NCI-H2227 (cell line): ENCODE results near the gene GATAD2B.
"Not testable (repeated sequence)": the region's sequence is repeated elsewhere in the genome, so short reads cannot be mapped to it uniquely, and the experiment has no call there.

Experiments used
- DNase-seq: peaks from one replicate; lab custom pipeline; 2025; ENCODE audit not compliant: unreplicated experiment; lab: John Stamatoyannopoulos, UW

The GATAD2B gene

DNA sequence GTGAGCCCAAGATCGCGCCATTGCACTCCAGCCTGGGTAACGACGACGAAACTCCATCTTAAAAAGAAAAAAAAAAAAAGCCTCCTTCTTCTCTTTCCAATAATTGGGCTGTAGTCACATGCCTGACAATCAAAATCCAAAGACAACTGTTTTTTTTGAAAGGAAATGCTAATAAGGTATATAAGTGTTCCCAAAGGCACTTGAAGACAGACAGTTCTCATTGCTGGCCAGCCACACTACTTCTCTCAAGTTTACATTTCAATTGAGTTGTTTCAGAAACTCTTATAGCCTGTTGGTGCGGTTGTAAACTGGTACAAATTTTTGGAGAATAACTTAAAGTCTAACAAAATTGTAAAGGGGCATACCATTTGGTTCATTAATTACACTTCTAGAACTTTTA, 23.3 kb downstream of the GATAD2B start:
- DNase-seq, result no peak

DNA sequence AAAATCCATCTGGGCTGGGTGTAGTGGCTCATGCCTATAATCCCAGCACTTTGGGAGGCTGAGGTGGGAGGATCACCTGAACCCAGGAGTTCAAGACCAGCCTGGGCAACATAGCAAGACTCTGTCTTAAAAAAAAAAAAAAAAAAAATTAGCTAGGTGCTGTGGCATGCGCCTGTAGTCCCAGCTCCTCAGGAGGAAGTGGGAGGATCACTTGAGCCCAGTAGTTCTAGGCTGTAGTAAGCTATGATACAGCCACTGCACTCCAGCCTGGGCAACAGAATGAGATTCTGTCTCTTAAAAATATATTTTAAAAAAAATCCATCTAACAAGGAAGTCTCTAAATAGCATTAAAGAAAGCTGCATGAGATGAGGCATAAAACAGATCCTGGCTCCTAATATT, 26.9 kb downstream of the GATAD2B start:
- DNase-seq, result not testable (repeated sequence)

DNA sequence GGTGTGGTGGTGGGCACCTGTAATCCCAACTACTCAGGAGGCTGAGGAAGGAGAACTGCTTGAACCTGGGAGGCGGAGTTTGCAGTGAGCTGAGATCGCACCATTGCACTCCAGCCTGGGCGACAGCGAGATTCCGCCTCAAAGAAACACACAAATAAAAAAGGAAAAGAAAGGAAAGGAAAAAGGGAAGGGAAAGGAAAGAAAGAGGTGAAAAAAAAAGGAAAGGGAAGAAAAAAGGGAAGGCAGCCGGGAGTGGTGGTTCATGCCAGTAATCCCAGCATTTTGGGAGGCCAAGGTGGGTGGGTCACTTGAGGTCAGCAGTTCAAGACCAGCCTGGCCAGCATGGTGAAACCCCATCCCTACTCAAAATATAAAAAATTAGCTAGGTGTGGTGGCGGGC, 31.7 kb downstream of the GATAD2B start:
- not testable (repeated sequence) for DNase-seq

DNA sequence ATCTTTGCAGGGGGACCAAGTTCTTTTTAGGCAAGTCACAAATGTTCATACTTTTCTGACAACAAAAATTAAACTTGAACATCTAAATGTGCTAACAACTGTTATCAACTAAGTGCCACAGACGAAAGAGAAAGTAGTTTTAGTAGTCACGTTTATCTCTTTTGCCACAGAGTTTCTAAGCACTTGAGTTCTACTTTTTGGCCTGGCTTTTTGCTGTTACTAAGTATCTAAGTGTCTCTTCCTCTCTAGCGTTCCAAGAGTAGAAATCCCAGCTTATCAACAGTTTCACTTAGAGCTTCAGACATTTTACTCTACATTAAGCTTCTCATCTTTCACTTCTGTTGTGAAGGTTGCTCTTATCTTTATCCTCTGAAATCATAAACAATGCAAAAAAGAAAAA, 34.2 kb downstream of the GATAD2B start:
- no peak for DNase-seq

DNA sequence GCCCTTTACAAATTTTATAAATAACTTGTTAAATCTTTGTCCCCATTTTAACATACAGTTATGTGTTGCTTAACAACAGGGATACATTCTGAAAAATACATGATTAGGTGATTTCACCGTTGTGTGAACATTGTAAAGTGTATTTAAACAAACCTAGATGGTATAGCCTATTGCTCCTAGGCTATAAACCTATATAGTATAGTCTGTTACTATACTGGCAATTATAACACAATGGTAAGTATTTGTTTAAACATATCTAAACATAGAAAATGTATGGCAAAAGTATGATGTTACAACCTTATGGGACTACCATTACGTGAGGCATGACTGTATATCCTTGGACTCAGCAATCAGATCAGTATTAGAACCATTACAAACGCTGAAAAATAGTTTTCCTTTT, 36.6 kb downstream of the GATAD2B start:
- no peak for DNase-seq

DNA sequence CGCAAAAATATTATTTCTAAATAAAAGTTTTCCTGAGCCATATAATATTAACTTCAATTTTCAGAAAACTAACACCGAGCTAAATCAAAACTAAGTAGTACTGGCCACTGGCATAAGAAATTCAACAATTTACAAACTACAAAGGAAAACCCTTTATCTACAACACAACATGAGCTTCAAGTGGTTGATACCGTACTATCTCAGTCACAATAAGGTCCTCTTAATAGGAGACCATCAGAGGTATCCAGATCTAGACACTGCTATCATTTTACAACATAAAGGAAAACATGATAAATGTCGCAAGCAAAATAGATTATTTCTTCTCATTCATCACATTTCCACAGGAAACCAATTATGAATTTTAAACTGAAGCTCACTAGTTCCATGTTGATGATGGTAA, 39.5 kb downstream of the GATAD2B start:
- DNase-seq, result no peak

DNA sequence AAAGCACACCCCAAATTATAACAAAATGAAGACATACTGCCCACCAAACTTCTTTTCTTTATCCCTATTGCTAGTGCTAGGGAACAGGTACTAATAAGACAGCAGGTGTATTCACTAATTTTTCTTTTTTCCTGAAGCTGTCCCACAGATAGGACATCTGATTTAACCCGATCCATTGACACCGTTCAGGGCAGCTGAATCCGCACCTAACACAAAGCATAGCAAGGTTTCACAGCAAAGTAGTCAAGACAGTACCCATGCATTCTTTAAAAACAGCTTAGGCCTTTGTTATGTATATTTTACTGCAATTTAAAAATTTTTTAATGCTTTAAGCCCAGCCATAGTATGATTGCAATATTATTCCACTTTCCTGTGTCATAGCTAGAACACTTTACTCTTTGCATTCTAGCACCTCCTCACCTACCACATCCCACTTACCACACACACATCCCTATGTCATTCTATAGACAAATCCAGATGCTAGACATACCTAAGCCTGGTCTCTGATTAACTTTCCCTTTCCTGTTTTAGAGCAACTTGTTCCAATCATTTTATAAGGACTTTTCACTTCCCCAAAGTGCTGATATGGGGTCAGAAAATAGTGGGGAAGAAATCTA, 40.4 kb downstream of the GATAD2B start:
- no peak for DNase-seq

DNA sequence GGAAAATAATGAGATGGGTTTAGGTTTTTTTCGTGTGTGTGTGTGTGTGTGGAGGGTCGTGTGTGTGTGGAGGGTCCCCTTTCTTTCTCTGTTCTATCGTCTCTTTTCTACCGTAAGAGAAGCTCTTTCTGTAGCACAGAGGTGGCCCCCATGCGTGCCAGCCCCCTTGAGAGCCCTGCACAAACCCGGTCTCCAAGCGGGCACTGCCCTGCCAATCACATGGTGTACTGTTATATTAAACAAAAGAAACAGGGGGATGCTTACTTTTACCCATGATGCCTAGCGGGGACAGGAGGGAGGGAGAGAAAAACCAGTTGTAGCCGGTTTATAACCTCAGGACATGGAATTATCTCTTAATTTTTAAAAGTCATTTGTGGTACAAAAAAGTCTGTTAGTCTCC, 41.0 kb downstream of the GATAD2B start:
- peak; percentile 92 for DNase-seq

DNA sequence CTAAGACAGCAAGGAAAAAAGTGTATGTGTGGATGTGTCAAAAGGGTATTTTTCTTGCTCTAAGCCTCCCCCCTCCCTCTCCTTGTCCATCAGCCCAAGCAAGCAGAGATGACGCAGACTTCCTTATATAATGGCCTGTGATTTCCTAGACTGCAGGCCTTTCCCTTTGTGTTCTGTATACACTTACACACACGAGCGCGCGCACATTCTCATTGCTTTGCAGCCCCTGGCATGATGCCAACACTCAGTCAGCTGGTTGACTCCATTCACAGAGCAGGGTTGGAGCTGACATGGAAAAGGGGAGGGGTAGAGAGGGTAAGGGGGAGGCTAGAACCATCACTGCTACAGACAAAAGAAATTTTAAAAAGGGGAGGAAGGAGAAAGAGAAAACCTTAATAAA, 41.8 kb downstream of the GATAD2B start:
- DNase-seq, result peak; percentile 99

DNA sequence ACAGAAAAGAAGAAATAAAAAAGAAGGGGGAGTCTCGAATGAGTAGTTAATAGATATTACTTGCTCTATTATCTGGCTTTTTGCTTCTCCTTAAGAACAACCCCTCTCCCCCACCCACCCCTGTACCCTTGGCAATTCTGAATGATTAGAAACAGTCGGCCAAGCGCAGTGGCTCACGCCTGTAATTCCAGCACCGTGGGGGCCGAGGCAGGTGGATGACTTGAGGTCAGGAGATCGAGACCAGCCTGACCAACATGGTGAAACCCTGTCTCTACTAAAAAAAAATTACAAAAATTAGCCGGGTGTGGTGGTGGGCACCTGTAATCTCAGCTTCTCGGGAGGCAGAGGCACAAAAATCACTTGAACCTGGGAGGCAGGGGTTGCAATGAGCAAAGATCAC, 42.7 kb downstream of the GATAD2B start:
- no peak for DNase-seq

DNA sequence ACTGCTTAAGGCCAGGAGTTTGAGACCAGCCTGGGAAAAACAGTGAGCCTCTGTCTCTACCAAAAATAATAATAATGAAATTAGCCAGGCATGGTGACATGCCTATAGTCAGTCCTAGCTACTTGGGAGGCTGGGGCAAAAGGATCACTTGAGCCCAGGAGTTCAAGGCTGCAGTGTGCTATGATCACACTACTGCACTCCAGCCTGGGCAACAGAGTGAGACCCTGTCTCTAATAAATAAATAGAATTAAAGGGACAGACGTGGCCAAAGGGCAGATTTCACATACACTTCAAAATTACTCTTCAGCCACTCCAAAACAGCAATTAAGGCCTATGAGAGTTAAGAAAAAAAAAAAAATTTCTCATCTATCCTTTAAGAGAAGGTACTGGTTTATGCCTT, 45.7 kb downstream of the GATAD2B start:
- no peak for DNase-seq

DNA sequence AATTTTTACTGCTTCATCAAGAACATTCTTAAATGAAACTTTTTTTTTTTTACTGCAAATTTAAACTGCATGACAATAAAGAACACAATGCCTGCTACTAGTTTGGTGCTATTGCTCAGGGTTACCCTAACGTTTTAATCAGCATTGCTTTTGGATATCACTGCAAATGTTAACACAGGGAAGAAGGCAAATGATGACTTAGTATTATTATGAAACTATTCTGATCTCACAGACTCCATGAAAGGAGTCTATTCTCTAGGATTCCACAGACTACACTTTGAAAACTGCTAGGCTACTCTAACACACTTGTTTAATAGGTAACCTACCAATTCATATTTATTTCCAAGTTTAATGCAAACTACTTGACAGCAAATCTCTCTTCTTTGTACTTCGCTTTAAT, 49.8 kb downstream of the GATAD2B start:
- DNase-seq, result no peak

DNA sequence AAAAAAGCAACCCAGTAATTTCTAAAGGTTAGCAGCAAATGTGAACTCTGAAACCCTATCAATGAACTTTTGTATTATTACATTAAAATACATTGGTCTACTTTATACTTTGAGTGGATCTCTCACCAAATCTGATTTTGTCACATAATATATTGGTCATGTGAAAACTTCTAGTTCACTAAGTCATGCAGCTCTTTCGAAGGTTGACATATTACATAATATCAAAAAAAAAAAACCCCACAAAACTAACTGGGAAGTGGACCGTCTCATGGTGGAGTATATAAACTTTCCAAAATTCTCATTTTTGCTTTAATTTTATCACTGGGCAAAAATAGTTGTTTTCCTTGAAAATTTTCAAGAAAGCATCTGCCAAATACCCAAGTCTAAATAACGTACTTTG, 50.4 kb downstream of the GATAD2B start:
- no peak for DNase-seq

DNA sequence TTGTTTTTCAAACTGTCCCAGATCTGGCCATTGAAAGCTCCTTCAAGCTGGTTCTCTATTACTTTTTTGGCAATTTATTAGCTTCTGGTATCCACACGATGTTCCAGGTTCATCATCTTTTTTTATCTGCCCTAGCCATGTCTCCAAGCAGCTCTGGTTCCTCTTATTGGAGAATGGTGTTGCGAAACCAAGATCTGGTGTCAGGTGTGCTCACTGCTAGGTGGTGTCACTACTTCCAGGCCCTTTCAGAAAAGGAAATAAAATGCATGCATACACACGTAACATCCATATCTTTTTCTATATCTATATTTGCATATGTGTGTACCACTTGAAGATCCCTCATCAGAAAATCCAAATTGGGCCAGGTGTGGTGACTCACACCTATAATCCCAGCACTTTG, 53.3 kb downstream of the GATAD2B start:
- DNase-seq, result no peak

DNA sequence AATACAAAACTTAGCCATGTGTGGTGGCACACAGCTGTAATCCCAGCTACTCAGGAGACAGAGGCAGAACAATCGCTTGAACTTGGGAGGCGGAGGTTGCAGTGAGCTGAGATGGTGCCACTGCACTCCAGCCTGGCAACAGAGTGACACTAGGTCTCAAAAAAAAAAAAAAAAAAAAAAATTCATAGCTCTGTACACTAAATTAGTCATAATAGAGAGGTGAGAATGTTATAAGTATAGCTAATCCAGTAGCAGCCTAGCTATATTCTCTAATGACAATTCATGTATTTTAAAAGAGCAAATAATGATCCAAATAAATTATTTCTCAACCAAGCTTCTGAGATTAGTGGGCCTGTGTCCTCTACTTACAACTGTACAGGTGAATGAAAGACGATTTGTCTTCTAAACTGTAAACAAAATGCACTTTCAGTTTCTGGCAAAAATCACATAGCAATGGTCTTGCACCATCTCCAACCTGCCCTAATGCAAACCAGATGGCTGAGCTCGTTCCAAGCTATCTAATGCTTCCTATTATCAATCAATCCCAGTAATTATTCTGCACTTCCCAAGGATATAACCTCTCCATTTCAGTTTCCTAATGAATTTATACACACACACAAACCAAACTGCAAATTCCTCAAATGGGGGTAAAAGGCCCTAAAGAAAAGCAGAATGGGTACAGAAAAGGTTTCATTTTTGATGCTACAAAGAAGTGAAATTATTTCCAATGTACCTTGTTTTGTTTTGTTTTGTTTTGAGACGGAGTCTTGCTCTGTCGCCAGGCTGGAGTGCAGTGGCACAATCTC, 56.5 kb downstream of the GATAD2B start:
- no peak for DNase-seq

DNA sequence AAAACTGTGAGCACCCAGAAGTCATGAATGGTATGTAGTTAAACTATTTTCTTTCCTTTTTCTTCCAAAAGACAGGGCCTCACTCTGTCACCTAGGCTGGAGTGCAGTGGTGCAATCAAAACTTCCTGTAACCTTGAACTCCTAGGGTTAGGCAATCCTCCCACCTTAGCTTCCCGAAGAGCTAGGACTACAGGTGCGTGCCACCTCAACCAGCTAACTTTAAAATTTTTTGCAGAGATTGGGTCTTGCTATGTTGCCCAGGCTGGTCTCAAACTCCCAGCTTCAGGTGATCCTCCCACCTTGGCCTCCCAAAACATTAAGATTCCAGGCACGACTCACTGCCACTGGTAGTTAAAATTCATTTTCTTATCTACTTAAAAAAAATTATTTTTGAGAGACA, 62.5 kb downstream of the GATAD2B start:
- DNase-seq, result no peak

DNA sequence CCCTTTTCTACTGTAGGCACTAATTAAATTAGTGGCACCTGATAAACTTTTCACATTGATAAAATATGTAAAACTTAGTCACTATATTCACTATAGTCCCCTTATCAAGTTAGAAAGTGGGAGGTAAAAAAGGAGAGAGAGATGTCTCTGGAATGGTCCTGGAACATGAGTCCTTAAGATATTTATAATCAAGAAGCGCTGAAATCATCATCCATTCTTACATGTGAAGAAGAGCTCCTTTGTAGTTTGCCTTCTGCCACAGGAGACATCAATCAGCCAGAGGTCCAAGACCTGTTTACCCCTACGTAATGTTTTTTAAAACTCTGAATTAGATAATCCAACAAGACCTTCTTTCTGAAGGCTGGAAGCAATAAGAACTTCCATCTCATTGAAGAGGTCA, 65.3 kb downstream of the GATAD2B start:
- no peak for DNase-seq

DNA sequence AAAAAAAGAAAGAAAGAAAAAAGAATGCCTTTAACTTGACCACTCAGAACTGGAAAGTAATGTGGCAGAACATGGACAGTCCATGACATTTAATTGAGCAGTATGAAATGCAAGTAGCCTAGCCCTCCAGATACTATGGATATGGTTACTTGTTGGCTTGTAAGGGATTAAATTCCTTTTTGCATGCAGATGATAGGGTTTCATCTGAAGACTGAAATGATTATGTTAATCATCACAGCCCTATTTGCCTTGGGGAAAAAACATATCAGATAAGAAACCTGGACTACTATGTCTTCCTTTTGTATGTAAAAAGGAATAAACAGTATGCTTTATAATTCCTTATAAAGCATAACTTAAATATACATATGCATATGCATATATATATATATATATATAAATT, 66.0 kb downstream of the GATAD2B start:
- DNase-seq, result no peak

DNA sequence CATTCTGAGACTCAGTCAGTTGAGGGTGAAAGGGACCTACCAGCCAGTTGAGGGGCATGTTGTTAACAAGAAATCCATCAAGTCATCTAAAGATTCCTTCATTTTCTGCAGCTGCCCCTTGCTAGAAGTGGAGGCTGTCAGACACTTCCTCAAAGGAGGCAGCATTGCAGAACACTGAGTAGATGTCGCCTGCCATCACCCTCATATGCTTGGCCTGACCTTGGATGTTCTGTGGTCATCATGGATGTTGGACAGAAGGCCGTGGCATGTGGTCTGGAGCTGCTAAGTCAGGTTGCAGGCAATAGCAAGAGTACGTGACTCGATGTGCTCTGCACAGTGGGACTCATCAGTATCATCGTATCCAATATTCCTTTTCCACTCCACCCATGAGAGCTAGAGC, 70.6 kb downstream of the GATAD2B start:
- no peak for DNase-seq

DNA sequence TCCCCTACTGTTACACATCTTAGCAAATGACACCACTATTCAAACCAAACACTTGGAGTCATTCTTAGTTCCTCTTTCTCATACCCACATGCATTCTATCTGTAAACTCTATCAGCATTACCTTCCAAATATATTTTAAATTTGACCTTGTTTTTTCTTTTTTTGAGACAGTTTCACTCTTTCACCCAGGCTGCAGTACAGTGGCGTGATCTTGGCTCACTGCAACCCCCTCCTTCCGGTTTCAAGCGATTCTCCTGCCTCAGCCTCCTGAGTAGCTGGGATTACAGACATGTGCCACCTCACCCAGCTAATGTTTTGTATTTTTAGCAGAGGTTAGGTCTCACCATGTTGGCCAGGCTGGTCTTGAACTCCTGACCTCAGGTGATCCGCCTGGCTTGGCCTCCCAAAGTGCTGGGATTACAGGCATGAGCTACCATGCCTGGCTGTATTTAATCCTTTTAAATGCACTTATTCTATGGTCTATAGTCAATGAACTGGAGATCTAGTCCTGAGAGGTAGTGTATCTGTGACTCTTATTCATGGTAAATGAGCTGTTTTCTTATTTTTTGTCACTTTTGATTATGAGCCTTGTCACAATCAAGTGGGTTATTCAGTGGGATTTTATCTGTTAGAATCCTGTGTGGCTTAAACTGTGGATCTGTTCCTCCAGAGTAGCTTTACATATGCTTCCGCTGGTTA, 73.1 kb downstream of the GATAD2B start:
- no peak for DNase-seq

DNA sequence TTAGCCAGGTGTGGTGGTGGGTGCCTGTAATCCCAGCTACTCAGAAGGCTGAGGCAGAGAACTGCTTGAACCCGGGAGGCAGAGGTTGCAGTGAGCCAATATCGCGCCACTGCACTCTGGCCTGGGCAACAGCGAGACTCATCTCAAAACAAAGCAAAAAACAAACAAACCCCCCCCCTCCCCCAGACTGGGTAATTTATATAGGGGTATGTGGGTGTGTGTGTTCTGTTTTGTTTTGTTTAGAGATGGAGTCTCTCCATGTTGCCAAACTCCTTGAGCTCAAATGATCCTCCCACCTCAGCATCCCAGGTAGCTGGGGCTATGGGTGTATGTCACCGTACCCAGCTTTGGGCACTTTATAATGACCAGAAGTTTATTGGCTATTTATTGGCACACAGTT, 74.0 kb downstream of the GATAD2B start:
- no peak for DNase-seq

DNA sequence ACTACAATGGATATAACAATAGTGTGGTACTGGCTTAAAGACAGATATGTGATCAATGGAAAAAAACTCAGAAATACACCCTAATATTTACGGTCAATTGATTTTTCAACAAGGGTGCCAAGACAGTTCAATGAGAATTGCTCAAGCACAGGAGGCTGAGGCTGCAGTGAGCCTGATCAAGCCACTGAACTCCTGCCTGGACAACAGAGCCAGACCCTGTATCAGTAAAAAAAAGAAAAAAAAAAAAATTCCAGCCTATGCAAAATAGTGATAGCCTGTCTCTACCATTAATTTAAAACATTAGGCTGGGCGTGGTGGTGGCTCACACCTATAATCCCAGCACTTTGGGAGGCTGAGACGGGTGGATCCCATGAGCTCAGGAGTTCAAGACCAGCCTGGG, 77.6 kb downstream of the GATAD2B start:
- no peak for DNase-seq
